Stimulated activated CD8-positive, alpha-beta memory T cell treated with anti-CD3 and anti-CD28 coated beads, Interleukin-4, amount 100 ng/mL, for 1 hour (primary cell): Measurements from ENCODE around the gene ANKRD62.
"Not testable (repeated sequence)": the region's sequence is repeated elsewhere in the genome, so short reads cannot be mapped to it uniquely, and the experiment has no call there.

Source experiments
- DNase-seq, 2 donors: peaks; one replicate each; pipeline ENCODE4 v3.0.0-alpha.2; 2020; ENCODE audit warnings: low read depth in 2 of 2, low spot score in 1 of 2

Gene ANKRD62

DNA sequence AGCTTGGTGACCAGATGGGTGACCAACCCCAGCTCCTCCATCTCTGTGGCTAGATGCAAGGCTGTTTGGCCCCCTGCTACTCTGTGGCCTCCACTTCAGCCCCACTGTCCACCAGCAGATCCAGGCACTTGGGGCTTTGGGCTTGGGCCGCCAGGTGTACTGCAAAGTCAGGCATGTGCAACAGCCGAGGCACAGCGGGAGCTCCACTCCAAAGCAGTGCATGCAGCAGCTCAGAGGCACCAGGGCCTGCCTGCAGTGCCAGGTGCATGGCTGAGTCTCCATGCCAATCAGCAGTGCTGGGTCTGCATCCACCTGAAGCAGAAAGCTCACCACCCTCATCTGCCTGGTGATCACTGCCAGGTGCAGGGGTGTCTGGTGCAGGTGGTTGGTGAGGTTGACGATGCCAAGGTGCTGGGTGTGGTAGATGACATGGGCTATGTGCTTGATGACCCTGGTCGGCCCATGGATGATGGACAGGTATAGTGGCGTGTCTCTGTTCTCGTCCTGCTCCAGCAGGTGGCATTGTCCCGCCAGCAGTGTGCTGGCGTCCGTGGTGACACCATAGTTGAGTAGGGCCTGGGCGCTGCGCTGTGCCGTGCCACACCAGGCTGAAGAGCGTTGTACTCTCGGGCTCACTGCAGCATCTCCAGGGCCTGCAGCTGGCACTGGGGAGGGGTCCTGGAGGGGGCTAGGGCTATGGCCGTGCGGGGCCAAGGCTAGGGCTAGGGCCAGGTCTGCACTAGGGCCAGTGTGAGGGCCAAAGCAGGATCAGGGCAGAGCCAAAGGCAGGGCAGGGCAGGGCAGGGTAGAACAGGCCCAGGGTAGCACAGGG lies 1.0 kb upstream of the ANKRD62 start:
- DNase-seq = no peak

DNA sequence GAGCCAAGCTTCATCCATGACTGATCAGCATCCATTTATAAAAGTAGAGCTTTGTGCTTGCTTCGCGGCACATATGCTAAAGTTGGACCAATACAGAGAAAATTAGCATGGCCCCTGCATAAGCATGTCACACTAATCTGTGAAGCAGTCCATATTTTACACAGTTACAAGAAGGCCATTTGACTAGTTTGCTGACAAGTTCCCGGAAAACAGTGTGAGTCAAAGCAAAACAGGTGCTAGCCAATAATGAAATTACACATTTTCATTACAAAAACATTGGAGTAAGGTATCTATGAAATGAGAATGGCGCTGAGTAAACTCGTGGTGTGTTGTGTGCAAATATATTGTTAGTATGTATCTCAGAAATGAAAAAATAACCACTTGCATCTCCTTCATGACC lies 4.7 kb downstream of the ANKRD62 start:
- no peak for DNase-seq

DNA sequence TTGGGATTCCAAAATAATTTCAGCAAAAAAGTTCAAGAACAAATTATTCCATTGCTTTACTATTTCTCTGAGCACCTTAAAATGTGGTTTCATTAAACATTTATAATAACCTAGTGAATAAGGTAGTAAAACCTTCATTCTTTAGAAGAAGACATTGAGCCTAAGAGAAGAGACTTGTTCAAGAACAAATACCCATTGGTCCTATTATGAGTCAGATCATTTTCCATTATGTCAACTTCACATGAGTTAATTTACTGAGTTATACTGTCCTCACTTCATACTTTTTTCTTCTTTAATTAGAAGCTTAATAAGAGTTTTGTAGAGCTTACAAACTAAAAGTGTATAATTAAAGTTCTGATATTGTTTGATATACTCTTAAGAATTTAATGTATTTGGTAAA lies 5.5 kb downstream of the ANKRD62 start:
- no peak for DNase-seq

DNA sequence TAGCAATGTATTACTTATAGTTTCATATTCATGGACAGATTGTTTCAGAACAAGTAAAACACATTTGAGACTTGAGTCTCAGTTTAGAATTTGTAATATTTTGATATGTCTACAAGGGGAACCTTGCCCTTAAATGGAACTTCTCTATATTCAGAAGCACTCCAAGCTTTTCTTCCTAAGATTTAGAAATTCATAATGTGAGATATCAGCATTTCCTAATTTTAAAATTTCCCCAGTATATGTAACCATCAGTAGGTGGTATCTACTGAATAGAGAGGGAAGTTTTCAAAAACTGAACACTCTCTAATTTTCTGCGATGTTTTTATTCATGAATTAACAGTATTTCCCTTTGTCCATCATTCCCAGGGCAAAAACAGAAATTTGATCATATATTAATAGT lies 7.6 kb downstream of the ANKRD62 start:
- DNase-seq = no peak

DNA sequence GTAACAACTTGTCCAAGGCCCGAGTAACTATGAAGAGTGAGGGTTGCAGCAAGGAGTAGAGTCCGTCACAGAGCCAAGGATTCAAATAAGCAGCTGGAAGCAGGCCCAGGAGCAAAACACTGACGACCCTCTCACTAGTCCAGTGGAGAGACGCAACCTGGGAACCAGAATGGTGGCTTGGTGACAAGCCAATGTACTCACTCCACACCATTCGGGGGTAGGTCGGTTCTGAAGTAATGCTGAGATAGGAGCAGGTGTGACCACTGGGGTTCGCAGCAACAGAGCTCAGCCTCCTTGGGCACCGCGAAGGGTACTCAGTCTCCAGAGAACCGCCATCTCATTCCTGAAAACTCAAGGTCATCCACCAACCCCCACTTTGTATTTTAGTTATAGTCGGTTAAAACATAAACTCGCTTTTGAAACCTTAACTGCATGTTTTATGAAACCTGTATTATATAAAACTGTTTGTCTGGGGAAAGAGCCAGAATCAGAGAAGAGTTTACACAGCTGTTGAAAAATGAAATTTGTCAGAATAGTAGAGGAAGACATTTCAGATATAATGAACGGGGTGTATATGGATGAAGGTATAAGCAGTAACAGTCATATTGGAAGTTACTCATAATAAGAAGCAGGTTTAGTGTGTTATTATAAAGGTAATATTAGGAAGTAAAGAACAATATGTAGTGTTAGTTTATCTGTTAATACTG lies 8.6 kb downstream of the ANKRD62 start:
- no peak for DNase-seq

DNA sequence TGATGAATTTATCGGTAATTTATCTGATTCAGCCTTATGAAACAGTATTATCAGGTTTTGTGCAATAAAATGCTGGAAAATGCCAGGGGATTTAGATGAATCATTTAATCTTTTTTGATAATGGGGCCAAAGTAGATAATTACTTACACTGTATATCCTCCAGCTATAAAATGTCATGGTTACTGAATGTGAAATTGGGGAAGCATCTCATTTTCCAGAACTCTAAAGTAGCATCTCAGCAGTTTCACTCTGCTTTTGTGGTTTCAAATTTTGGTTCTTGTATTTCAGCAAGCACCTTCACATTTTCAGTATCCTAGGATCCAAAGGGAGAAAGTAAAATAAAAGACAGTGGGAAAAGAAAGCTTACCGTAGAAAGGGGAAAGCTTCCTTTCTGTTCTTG lies 12.8 kb downstream of the ANKRD62 start:
- no peak for DNase-seq

DNA sequence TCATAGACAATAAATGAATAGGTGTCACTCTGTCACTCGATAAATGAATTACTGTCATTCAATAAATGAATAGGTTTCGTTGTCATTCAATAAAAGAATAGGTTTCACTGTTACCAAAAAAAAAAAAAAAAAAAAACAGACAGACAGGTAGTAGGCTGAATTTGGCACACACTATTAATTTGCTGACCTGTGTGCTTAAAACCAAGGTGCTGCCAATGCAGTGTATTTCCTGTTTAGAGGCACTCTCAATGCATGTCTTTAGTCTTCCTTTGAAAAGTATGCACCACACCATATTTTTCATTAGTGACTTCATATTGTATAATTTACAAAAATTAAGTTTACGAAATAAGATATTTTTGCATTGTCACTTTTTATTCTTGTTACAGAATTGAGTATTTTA lies 16.2 kb downstream of the ANKRD62 start:
- DNase-seq = no peak

DNA sequence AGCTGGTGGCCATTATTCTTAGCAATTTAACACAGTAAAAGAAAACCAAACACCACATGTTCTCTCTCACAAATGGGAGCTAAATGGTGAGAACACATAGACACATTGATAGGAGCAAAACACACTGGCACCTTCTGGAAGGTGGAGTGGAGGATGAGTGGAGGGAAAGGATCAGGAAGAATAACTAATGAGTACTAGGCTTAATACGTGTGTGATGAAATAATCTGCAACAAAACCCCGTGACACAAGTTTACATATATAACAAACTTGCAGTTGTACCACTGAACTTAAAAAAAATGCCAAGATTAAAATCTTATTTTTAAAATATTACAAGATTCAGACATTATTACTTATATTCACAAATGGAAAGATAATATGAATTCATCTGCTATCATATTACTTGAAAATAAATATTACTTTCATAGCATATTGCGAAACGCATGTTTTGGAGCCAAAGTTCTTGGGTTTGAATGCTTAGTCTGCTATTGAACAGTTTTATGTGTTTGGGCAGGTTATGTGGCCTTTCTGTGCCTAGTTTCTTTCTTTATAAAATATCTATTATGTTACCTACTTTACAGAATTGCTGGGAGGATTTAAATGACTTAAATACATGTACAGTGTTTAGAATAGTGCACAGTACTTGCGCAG lies 20.5 kb downstream of the ANKRD62 start:
- DNase-seq = no peak

DNA sequence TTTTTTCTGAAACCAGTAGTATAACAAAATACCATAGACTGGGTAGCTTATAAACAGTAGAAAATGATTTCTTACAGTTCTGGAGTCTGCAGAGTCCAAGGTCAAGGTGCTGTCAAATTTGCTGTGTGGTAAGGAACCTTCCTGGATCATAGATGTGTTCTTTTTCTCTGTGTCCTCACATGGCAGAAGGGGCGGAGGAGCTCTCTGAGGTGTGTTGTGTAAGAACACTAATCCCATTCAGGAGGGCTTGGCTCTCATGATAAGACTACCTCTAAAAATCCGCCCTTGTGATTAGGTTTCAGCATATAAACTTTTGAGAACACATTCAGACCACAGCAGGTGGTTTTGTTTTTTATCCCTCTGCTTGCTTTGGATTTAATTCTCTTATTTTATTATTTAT lies 25.7 kb downstream of the ANKRD62 start:
- no peak for DNase-seq

DNA sequence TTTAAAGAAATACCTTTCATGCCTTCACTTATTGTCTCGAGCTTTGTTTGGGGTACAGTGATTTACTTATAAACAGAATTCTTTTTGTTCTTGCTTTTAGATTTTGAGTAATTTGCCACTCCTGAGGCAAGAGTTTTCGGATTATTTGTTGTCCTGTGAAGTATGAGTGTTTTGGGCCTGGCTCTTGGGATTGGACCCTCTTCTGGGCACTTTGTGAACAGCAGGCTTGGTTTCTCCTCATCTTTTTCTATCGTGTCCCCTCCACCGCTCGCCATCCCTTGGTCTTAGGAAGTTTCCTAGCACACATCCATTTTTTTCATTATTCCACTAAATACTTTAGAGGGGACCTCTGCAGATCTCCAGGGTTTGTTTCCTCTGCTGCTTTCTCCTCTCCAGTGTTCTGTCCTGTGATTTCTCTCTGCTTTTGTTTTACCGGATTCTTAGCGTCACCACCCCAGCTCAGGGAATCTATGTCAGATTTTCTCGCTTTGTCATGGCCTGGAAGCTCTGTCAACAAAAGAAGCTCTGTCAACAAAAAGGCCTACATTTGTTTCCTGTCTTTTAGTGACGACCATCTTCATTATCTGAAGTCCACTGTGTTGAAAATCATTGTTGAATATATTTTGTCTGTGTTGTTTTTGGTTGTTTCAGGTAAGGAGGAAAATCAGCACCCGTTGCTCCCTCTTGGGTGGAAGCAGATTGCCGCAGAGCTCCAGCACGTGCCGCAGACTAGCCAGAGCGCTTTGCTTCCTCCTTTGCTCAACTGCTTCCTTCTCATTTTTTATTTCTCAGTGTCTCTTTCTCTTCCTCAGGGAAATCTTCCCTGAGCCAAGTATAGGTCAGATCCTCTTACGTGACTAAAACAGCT lies 27.8 kb downstream of the ANKRD62 start:
- no peak for DNase-seq

DNA sequence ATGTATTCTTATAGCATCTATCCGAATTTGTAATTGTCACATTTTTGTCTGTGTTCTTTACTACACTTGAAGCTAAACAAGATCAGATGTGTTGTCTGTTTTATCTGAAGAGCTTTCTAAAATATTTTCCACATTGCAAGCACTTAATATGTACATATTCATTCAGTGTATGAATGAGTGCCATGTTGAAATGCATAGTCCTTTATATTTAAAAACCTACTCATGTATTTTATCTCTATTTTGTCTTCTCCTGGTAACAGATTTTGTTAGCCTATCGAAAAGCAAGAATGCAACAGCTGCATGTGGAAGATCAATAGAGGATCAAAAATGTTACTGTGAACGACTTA lies 28.4 kb downstream of the ANKRD62 start:
- not testable (repeated sequence) for DNase-seq

DNA sequence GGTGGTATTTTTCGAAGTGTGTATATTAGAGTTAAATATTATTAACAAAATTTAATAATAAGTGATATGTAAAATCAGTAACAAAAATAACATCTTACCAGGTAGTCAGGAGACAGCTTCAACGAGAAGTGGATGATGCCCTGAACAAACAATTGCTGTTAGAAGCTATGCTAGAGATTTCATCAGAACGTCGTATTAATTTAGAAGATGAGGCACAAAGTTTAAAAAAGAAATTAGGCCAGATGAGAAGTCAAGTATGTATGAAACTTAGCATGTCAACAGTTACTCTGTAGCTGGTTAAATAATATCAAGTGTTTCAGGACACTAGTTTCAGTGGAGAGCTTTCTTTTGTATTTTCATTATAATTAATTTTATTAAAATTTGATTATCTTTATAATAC lies 34.0 kb downstream of the ANKRD62 start:
- DNase-seq = not testable (repeated sequence)

DNA sequence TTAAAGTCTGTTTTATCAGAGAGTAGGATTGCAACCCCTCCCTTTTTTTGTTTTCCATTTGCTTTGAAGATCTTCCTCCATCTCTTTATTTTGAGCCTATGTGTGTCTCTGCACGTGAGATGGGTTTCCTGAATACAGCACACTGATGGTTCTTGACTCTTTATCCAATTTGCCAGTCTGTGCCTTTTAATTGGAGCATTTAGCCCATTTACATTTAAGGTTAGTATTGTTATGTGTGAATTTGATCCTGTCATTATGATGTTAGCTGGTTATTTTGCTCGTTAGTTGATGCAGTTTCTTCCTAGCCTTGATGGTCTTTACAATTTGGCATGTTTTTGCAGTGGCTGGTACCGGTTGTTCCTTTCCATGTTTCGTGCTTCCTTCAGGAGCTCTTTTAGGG lies 45.2 kb downstream of the ANKRD62 start:
- DNase-seq = not testable (repeated sequence)

DNA sequence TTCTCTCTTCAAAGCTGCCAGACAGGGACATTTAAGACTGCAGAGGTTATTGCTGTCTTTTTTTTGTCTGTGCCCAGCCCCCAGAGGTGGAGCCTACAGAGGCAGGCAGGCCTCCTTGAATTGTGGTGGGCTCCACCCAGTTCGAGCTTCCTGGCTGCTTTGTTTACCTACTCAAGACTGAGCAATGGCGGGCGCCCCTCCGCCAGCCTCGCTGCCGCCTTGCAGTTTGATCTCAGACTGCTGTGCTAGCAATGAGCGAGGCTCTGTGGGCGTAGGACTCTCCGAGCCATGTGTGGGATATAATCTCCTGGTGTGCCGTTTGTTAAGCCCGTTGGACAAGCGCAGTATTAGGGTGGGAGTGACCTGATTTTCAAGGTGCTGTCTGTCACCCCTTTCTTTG lies 47.2 kb downstream of the ANKRD62 start:
- not testable (repeated sequence) for DNase-seq

DNA sequence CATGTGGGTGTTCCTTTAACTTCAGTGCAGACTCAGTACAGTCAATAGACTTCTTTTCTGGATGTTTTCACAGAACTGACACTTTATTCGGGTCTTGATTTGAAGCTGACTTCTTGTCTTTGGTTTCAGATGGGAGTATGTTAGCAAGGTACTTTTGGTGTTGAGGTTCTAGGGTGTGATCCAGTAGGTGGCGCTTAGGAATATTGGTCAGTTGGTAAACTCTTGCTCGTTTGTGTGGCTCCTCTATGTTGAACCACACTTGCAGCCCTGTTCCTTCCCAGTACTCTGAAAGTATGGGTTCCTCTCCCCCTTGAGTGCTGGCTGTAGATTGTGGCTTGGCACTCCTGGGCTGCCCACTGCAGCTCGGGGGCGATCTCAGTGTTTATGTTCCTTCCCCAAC lies 48.1 kb downstream of the ANKRD62 start:
- not testable (repeated sequence) for DNase-seq

DNA sequence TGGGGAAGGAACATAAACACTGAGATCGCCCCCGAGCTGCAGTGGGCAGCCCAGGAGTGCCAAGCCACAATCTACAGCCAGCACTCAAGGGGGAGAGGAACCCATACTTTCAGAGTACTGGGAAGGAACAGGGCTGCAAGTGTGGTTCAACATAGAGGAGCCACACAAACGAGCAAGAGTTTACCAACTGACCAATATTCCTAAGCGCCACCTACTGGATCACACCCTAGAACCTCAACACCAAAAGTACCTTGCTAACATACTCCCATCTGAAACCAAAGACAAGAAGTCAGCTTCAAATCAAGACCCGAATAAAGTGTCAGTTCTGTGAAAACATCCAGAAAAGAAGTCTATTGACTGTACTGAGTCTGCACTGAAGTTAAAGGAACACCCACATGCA lies 55.8 kb downstream of the ANKRD62 start:
- DNase-seq = not testable (repeated sequence)

DNA sequence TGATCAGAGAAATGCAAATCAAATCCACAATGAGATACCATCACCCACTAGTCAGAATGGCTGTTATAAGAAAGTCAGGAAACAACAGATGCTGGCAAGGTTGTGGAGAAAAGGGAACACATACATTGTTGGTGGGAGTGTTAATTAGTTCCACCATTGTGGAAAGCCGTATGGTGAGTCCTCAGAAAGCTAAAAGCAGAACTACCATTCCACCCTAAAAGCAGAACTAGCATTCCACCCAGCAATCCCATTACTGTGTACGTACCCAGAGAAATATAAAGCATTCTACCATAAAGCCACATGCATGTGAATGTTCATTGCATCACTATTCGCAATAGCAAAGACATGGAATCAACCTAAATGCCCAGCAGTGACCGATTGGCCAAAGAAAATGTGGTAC lies 60.7 kb downstream of the ANKRD62 start:
- no peak for DNase-seq

DNA sequence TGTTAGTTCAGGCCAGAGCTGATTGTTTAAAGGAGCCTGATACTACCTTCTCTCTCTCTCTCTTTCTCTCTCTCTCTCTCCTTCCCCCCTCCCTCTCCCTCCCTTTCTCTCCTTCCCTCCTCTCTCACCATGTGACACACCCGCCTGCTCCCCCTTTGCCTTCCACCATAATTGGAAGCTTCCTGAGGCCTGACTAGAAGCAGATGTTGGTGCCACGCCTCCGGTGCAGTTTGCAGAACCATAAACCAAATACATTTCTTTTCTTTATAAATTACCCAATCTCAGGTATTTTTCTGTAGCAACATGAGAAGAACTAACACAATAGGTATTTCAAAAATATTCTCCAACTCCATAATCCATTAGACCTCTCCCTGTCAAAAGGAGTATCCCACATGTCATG lies 62.4 kb downstream of the ANKRD62 start:
- no peak for DNase-seq

DNA sequence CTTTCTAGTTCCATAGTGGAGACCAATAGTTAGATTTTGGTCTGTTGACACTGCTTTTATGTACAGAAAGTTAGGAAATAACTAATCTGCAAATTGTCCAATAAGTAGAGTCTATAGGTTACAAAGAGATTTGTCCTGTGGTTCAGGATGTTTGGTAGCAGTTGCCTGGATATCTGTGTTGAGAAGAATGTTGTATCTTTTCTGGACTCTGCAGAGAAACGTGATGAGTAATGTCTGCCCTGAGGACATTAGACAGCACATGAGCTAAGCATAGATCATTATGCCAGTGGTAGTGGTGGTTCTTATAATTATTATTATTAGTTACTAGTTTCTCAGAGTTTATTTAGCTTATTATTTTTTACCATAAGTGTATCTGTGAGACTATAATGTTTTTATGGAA lies 65.8 kb downstream of the ANKRD62 start:
- no peak for DNase-seq

DNA sequence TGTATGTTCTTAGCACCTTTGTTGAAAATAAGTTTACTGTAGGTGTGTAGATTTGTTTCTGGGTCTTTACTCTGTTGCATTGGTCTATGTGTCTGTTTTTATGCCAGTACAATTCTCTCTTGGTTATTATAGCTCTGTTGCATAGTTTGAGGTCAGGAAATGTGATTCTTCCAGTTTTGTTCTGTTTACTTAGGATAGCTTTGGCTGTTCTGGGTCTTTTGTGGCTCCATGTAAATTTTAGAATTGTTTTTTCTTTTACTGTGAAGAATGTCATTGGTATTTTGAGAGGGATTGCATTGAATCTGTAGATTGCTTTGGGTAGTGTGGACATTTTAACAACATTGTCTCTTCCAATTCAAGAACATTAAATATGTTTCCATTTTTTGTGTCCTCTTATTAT lies 69.1 kb downstream of the ANKRD62 start:
- DNase-seq = no peak

DNA sequence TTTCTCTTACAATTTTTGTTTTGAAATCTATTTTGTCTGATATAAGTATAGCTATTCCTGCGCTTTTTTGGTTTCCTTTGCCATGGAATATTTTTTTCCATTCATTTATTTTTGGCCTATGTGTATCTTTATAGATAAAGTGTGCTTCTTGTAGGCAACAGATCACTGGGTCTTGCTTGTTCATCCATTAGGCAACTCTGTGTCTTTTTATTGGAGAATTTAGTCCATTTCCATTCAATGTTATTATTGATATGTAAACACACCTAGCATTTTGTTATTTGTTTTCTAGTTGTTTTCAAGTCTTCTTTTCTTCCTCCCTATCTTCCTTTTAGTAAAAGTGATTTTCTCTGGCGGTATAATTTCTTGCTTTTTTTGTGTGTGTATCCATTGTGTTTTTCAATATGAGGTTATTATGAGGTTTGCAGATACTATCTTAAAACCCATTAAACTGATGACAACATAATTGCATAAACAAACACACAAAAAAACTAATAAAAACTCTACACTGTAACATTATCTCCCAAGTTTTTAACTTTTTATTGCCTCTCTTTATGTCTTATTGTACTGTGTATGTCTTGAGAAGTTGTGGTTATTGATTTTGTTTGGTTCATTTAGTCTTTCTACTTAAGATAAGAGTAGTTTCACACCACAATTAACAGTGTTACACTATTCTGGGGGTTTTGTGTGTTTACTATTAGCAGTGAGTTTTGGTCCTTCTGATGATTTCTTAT lies 71.6 kb downstream of the ANKRD62 start:
- DNase-seq = no peak
